GM19395 (cell line): ENCODE data around the gene MED22.
"Not testable (repeated sequence)": the region's sequence is repeated elsewhere in the genome, so short reads cannot be mapped to it uniquely, and the experiment has no call there.

ENCODE experiments used
- ATAC-seq: cut with Tn5 transposase; IDR thresholded peaks from one replicate; pipeline ENCODE4 v1.9.1; 2021; ENCODE audit warnings: mild to moderate bottlenecking, moderate library complexity; ENCODE audit not compliant: unreplicated experiment

MED22 gene

DNA sequence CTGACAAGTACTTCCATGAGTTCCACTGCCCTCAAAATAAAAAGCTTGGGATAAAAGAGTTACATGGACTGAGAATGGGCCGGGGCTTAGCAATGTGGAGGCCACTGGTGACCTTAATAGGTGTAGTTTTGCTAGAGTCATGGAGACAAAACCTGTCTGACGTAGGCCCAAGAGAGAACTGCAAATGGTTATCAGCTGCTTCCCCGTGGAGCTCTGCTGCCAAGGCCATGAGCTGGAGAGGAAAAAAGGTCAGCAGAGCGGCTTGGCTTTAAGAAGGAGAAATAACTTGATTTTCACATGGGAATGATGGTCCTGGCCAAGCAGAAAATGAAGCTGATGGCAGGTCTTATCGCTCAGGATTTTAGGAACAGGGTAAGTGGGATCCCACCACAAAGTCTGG is 8.3 kb downstream of the MED22 start:
- ATAC-seq, result no peak

- ATAC-seq, result peak; percentile 82
Observed at GRCh38 chr9:133335924-133336811, 11.8 kb downstream of the MED22 start, which contains the start of gene SURF6. SURF6 (minus strand) TSS chr9:133336188; CDS start chr9:133336132, 56 bp downstream.

DNA sequence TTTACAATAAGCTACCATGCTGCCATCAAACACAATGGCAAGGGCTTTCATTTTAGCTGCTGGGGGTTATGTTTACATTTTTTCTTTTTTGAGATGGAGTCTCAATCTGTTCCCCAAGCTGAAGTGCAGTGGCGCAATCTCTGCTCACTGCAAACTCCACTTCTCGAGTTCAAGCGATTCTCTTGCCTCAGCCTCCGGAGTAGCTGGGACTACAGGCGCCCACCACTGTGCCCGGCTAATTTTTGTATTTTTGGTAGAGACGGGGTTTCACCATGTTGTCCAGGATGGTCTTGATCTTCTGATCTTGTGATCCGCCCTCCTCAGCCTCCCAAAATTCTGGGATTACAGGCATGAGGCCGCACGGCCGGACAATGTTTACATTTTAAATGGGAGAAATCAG is 13.0 kb downstream of the MED22 start:
- ATAC-seq, result not testable (repeated sequence)

- no peak for ATAC-seq
Observed at GRCh38 chr9:133334161-133334560, 13.8 kb downstream of the MED22 start.

DNA sequence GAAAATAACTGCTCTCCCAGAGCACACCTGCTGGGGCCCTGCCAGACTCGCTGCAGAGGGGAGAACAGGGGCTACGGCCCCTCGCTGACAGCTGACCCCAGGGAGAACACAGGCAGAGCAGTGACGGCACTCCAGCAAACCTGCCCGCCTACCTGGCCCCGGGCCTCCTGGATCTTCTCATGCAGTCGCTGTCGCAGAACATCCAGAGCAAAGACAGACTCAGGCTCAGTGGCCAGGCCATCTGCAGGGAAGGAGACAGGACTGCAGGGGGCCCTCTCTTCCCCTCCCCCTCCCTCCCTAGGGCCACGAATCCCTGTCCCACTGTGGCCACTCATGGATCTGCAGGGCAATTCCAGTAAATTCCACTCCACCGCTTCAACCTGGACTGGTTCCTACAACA is 14.4 kb downstream of the MED22 start:
- no peak for ATAC-seq

GRCh38 chr9:133333011-133333410 is 14.9 kb downstream of the MED22 start:
- no peak for ATAC-seq

GRCh38 chr9:133332381-133332730 is 15.6 kb downstream of the MED22 start:
- ATAC-seq, result no peak

- no peak for ATAC-seq
Observed at GRCh38 chr9:133331641-133332380, 16.1 kb downstream of the MED22 start.

DNA sequence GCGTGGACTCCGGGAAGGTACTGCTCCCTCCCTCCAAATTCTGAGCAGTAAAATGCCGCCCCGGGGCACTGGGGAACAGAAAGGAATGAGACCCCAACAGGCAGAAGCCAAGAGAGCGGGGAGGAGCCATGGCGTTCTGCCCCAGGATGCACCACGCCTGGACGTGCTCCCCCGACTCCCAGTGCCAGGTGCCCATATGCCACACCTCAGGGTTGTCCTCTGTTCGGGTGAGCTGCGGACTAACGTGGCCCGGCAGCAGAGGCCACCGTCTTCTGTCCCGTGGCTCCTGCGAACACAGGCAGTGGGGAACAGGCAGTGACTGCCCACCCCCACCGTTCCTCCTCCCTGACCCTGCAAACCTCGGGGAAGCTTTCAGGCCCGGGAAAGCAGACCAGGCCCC is 16.7 kb downstream of the MED22 start:
- ATAC-seq, result no peak

GRCh38 chr9:133329306-133330156 is 18.4 kb downstream of the MED22 start:
- not testable (repeated sequence) for ATAC-seq

DNA sequence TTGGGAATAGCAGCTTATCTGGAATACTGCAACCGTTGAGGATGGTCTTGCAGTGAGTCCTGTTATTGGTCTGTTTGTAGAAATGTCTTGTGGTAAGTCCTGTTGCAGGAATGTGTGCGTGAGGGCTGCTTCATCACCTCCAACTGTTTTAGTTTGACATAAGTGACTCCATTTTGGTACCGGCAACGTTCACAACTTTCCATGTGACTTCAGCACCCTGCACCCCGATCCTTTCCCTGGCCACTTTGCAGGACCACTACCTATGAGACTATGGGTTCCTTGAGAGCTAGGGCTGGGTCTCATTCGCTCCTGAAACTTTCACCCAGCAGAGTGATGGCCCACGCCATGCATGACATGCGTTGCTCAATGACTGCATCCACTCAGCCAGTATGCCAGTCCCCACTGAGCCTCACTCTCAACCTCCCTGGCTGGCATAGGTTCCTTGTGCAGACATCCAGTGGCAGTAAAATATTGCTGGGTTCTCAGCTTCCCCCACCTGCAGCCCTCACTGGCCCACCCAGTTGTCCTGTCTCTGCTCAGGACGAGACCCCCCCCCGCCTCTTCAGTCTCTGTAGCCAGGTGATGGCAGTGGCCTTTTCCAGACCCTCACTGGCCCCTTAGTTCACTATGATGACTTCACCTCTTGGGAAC is 20.0 kb downstream of the MED22 start:
- ATAC-seq, result no peak

- ATAC-seq, result not testable (repeated sequence)
Observed at GRCh38 chr9:133327021-133327420, 20.9 kb downstream of the MED22 start.

DNA sequence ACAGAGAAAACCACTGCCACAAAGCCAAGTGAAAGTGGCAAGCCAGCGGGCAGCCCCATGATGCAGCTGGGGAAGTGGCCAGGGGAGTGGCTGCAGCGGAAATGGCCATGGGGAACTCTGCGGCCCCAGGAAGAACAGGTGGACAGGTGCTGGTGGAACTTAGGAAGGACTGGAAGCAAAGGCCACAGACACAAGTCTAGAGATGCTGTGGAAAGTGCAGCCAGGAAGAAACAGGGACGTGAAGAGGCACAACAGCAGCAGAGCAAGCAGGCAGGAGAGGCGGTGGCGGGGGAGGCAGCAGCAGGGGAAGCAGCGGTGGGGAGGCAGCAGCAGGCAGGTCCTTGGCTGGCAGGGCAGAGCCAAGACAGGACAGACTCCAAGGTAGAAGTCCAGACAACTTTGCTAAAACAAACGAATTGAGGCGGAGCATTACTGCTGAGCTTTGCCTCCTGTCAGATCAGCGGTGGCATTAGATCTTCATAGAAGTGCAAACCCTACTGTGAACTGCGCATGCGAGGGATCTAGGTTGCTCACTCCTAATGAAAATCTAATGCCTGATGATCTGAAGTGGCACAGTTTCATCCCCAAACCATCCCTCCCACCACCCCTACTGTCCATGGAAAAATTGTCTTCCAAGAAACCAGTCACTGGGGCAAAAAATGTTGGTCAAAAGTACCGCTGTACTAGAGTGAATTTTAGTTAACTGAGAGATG is 23.8 kb downstream of the MED22 start:
- ATAC-seq, result no peak

DNA sequence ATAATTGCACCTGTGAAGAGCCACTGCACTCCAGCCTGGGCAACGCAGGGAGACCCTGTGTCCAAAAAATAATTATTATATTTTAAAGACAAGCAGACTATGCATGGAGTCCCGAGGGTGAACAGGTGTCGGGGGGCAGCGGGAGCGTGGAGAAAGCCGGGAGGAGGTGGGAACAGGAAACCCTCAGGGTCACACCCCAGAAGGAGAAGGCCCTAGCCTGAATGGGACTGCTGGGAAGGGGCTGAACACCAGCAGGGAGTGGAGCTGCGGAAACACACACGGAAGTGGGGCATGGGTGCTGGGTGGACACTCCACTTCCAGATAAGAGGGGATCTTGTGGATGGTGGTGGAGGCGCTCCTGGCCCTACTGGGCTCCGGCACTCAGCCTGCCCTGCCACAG is 24.7 kb downstream of the MED22 start:
- ATAC-seq, result no peak

GRCh38 chr9:133322701-133323100 is 25.2 kb downstream of the MED22 start:
- no peak for ATAC-seq

GRCh38 chr9:133321411-133321935 is 26.5 kb downstream of the MED22 start:
- ATAC-seq, result no peak

DNA sequence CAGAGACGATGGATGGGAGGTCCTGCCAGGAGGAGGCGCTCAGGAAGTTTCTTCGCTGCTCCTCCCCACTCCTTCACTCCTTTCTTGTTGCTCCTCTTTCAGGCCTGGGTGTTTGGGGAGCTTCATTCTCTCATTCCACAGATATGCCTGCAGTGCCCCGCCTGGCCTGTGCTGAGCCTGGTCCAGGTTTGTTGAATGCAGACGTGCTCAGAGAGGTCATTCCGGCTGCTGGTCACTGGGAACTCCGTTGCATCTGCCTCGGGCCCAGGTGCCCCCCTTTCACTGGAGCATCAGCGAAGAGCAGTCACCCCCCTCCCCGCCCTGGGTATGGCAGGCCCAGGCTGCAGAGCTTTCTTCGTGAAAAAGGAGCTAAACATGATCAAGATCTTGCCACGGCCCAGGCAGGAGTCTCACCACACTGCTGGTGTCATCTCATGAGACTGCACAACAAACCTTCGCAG is 27.5 kb downstream of the MED22 start:
- no peak for ATAC-seq

DNA sequence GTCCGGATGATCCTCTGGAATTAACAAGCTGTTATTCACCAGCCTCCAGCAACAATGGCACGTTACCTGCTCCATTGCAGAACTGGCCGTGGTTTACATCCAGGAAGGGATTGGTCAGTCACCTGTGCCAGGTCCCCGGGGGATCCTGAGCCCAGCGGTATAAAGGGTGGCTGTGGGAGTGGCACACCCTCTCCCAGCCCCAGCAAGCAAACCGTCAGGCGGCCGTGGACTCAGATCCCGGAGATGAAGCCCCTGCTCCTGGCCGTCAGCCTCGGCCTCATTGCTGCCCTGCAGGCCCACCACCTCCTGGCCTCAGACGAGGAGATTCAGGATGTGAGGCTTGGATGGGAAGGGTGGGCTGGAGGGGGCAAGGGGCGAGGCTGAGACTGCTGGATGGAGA is 30.4 kb downstream of the MED22 start:
- not testable (repeated sequence) for ATAC-seq

GRCh38 chr9:133315997-133316396 is 31.9 kb downstream of the MED22 start:
- no peak for ATAC-seq

GRCh38 chr9:133309608-133310007 is 38.3 kb downstream of the MED22 start:
- ATAC-seq, result no peak
